Activated naive CD4-positive, alpha-beta T cell treated with Interleukin-2 at 50 U/mL for 16 hours (primary cell): ENCODE measurements around the gene CLPTM1.
"Not testable (repeated sequence)": the region's sequence is repeated elsewhere in the genome, so short reads cannot be mapped to it uniquely, and the experiment has no call there.

Experiments
- DNase-seq: peaks from one replicate; pipeline ENCODE4 v3.0.0-alpha.2; 2020

The CLPTM1 gene

DNA sequence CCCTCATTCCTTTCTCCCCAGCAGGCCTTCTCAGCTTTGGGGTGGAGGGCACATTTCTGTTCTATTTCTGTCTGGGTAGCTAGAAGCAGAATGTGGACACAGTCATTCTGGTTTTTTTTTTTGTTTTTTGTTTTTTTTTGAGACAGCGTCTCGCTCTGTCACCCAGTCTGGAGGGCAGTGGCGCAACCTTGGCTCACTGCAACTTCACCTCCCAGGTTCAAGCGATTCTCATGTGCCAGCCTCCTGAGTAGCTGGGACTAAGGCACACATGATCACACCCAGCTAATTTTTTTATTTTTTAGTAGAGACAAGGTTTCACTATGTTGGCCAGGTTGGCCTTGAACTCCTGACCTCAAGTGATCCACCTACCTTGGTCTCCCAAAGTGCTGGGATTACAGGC lies 20.3 kb downstream of the CLPTM1 start:
- no peak for DNase-seq

GRCh38 chr19:44984005-44984404 lies 28.8 kb downstream of the CLPTM1 start:
- no peak for DNase-seq

DNA sequence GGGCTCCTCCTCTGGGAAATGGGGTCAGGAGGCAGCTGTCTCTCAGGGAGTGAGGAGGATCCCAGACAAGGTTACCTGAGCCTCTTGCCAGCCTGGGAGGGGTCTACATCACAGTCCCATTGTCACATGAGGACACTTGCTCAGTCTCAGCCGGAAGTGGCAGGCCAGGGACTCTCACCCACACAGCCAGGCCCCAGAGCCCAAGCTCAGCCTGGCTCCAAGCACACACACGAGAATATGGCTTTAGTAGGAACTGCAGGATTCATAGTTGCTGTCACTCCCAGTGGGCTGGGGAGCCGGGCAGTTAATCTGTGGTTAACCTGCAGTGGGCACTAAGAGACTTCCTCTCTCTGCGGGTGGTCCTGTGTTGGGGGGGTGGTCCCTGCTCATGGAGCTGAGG lies 30.3 kb downstream of the CLPTM1 start:
- no peak for DNase-seq

DNA sequence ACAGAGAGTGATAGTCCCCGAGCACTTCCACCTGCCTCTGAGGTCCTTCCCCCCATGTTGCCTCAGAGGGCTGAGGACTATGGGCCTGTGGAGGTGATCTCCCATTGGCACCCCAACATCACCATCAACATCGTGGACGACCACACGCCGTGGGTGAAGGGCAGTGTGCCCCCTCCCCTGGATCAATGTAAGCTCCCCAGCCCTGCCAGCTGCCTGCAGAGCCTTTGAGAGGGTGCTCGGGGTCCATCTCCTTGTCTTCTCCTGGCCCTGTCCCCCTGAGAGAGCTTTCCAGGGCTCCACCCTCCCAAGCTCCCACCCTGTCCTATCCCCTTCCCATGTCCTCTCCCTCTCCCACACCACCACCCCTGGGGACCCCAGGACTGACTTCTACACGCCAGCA lies 31.2 kb downstream of the CLPTM1 start:
- DNase-seq, result no peak

DNA sequence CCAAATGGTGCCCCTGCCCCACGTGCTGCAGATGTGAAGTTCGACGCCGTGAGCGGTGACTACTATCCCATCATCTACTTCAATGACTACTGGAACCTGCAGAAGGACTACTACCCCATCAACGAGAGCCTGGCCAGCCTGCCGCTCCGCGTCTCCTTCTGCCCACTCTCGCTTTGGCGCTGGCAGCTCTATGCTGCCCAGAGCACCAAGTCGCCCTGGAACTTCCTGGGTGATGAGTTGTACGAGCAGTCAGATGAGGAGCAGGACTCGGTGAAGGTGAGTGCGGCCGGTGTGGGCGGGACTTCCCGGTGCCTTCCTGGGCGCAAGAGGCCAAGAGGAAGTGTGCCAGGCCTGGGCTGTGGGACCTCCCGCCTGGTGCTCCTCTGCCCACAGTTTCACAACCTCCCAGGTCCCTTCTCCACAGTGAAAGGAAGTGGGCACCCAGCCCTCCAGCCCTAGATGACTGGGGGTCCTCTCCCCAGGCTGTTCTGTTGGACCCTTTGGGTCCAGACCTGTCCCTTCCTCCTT lies 32.0 kb downstream of the CLPTM1 start:
- no peak for DNase-seq

DNA sequence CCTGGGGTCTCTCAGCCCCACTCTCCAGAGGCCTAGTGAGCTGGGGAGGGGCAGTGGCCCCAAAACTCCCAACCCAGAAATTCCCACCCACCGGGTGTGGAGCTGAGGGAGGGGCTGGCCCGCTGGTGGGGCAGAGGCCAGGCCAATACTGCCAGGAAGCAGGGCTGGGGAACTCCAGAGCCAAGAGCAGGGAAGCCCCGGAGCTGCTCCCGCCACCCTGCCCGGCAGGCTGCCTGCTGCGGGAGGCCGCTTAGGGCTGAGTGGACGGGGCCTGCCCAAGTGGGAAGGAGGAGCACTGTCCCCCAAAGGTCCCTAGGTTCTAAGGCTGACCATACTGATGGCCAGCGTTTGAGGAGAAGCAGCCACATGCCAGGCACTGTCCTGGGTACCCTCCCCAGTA lies 33.1 kb downstream of the CLPTM1 start:
- no peak for DNase-seq

DNA sequence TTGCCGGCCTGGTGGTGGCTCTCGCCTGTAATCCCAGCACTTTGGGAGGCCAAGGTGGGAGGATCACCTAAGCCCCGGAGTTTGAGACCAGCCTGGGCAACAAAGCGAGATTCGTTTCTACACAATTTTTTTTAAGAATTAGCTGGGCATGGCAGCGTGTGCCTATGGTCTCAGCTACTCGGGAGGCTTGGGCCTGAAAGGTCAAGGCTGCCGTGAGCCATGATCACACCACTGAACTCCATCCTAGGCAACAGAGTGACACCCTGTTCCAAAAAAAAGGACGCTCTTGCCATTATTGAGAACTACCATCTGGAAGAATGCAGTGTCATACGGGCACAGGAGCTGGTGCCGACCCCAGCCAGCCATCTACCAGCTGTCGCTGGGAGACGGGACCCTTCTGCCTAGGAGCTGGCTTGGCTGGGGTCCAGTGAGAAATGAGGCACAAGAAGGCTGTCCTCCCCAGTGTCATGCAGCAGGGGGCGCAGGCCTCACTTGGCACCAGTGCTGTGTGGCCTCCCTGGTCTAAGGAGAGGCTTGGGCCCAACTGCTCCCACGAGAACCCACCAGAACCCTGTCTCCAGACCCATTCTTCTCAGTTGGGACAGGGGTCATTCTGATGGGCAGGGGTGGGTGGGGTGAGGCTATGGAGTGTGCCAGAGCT lies 33.8 kb downstream of the CLPTM1 start:
- DNase-seq, result peak; percentile 72

DNA sequence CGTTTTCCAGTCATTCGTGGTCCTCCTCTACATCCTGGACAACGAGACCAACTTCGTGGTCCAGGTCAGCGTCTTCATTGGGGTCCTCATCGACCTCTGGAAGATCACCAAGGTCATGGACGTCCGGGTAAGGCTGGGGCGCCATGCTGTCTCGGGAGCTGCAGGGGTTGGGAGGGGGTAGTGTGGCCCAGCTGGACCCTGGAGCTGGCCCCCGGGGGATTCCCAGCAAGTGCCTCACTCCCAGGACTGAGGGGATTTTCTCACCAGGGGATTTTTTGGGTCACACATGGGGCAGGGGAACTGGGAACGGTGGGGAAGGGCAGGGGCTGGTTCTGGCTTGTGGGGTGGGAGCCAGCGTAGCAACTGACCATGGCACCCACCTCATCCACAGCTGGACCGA lies 35.3 kb downstream of the CLPTM1 start:
- no peak for DNase-seq

DNA sequence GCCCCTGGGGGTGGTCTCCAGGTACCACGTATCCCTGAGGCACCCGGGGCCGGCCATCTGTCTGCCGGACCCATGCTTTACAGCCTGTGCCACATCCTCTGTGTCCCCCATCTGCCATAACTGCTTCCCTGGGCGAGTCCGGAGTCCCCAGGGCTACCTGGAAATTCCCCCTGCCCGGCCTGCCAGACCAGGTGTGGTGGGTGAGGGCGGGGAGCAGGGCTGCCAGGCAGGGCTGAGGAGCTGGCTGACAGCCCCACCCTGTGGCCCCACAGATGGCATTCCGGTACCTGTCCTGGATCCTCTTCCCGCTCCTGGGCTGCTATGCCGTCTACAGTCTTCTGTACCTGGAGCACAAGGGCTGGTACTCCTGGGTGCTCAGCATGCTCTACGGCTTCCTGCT lies 35.8 kb downstream of the CLPTM1 start:
- DNase-seq, result no peak

GRCh38 chr19:44992336-44993163 lies 37.4 kb downstream of the CLPTM1 start:
- DNase-seq, result no peak

DNA sequence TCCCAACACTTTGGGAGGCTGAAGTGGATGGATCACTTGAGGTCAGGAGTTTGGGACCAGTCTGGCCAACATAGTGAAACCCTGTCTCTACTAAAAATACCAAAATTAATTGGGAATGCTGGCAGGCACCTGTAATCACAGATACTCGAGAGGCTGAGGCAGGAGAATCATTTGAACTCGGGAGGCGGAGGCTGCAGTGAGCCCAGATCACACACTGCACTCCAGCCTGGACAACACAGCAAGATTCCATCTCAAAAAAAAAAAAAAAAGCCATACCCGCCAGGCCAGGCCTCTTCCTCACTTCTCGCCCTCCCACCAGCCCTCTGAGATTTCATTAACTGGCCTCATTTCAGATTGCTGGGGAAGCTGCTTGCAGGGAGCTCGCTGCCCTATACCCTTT lies 38.3 kb downstream of the CLPTM1 start:
- no peak for DNase-seq

DNA sequence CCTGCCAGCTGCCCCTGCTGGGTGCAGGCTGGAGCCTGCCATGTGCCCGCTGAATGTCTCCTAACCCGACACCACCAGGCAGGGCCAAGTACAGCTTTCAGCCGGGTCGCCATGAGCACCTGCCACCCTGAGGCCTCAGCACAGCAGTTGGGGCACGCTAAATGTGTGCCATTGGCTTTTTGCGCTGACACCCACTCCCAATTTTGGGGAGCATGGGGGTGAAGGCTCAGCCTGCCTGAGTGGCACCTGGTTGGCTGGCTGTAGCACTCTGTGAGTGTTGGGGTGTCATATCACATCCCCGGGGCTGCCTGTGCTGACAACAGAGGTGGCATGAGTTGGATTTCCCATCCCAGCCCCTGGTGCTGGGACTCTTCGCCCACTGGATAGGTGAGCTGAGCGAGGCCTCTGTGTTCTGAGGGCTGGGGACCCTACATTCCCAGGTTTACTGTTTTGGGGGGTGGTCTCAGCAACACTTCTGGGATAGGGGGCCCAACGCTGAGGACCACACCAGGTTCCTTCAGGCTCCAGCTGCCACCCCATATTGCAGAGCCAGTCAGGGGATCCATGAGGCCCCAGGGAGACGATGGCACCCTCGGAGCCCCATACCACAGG lies 38.9 kb downstream of the CLPTM1 start:
- no peak for DNase-seq

DNA sequence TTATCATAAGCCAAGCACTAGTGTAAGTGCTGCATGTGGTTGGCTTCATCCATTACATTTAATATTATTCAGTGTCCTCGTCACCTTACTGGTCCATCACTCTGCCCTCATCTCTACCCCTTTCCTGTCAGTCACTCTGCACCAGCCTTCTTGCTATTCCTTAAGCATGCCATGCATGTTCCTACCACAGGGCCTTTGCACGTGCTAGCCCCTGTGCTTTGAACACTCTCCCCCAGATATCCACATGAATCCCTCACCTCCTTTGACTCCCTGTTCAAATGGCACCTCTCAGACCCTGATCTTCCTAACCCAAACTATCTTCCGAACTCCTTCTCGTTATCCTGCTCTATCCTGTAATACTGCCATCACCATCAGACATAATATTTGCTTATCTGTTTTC lies 42.8 kb downstream of the CLPTM1 start:
- no peak for DNase-seq

DNA sequence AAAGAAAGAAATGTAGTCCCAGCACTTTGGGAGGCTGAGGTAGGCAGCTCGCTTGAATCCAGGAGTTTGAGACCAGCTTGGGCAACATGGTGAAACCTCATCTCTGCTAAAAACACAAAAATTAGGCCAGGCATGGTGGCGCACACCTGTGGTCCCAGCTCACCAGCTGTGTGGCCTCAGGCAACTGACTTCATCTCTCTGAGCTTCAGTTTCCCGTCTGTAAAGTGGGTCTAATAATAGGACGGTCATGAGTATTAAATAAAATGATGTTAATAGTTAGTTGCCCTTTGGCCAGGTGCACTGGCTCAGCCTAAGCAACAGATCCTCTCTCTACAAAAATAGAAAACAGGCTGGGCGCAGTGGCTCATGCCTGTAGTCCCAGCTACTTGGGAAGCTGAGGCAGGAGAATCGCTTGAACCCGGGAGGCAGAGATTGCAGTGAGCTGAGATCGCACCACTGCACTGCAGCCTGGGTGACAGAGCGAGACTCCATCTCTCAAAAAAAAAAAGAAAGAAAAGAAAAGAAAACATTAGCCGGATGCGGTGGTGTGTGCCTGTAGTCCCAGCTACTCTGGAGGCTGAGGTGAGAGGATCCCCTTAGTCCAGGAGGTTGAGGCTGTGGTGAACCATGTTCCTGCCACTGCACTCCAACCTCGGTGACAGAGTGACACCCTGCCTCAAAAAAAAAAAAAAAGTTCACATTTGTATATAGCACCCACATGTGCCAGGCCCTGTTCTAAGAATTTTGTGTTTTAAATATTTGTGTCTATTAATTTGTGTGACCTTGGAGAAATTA lies 44.1 kb downstream of the CLPTM1 start:
- not testable (repeated sequence) for DNase-seq

GRCh38 chr19:45000665-45001064 lies 45.5 kb downstream of the CLPTM1 start:
- not testable (repeated sequence) for DNase-seq

- peak; percentile 96 for DNase-seq
Observed at GRCh38 chr19:45001087-45001739, 46.0 kb downstream of the CLPTM1 start, which contains the start of gene RELB. RELB (plus strand) TSS chr19:45001464; CDS start chr19:45001580, 116 bp downstream.

- DNase-seq, result no peak
Observed at GRCh38 chr19:45003485-45003884, 48.3 kb downstream of the CLPTM1 start.

DNA sequence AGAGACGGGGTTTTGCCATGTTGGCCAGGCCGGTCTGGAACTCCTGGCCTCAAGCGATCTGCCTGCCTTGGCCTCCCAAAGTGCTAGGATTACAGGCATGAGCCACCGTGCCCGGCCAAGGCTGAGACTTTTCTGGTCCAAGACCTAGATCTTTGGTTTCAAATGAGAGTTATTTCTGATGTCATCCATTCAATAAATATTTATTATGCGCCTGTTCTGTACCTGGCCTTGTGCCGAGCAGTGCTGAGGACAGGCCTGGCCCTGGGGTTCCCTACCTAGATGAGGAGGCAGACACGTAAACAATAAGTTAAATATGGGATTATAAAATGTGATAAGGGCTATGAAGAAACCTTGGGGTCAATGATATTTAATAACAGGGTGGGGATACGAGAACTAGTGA lies 50.6 kb downstream of the CLPTM1 start:
- DNase-seq, result no peak

- DNase-seq, result no peak
Observed at GRCh38 chr19:45008552-45008951, 53.4 kb downstream of the CLPTM1 start.

DNA sequence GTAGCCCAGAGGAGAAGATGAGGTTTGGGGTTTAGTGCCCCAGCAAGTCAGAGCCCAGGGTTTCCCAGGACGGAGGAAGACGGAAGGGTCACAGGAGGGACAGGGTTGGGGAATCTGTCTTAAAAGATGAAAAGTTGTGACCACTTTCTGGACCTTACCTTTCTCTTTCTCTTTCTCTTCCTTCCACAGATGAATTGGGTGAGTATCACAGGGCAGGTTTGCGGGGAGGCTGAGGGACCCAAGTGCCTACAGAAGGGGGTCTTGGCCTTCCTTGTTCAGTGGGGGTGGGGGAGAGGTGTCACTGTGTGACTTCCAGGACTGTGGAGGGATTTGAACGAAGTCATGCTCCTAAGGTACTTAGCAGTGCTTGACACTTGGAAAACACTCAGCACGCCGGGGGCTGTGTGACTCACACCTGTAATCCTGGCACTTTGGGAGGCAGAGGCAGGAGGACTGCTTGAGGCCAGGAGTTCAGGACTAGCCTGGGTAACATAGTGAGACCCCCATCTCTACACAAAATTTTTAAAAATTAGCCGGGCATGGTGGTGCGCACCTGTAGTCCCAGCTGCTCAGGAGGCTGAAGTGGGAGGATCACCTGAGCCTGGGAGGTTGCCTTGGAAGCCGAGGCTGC lies 54.6 kb downstream of the CLPTM1 start:
- no peak for DNase-seq

DNA sequence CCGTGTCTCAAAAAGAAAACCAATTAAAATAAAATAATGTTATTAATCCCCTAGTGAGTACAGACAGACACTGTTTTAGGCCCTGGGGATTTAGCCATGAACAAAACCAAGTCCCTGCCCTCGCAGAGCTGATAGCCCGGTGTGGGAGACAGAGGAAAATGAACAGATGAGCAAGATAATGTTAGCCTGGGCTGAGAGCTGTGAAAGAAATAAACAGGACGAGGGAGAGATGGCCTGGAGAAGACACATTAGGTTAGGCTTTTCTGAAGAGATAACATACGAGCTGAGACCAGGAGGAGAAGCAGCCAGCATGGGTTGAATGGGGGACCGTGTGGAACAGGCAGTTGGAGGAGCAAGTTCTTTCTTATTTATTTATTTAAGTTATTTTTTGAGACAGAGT lies 55.1 kb downstream of the CLPTM1 start:
- no peak for DNase-seq

GRCh38 chr19:45011959-45012358 lies 56.8 kb downstream of the CLPTM1 start:
- no peak for DNase-seq
